Mesodermal cell (in vitro differentiated cells): ENCODE data around the gene CEACAM20.
"Not testable (repeated sequence)": the region's sequence is repeated elsewhere in the genome, so short reads cannot be mapped to it uniquely, and the experiment has no call there.

Experiments
- H3K27ac ChIP-seq: 2 replicates; pipeline ENCODE4 v1.7.0; 2013; ENCODE audit warnings: mild to moderate bottlenecking, low read depth, low read length, moderate library complexity; ENCODE audit not compliant: severe bottlenecking
- H3K36me3 ChIP-seq: 2 replicates; pipeline ENCODE4 v1.7.1; 2013; ENCODE audit warnings: mild to moderate bottlenecking, low read length, moderate library complexity; ENCODE audit not compliant: control insufficient read depth, insufficient read depth
- H3K4me1 ChIP-seq: one replicate; pipeline ENCODE4 v1.7.1; 2013; ENCODE audit warnings: mild to moderate bottlenecking, low read length; ENCODE audit not compliant: insufficient read depth, control insufficient read depth, poor library complexity, severe bottlenecking
- H3K4me3 ChIP-seq: 2 replicates; pipeline ENCODE4 v1.7.0; 2013; ENCODE audit warnings: low read length, control low read depth, mild to moderate bottlenecking; ENCODE audit not compliant: insufficient read depth, poor library complexity, severe bottlenecking; ENCODE audit errors: extremely low read depth
- H3K9me3 ChIP-seq: 2 replicates; pipeline ENCODE4 v1.7.1; 2013; ENCODE audit warnings: mild to moderate bottlenecking, low read length, moderate library complexity; ENCODE audit not compliant: control insufficient read depth
- WGBS, 2 experiments: methylation state at CpG; one replicate each; pipeline ENCODE4 v1.1.5; 2013; ENCODE audit warnings: missing lambda C conversion rate in 2 of 2; ENCODE audit not compliant: insufficient coverage in 2 of 2; 5-methylcytosine and 5-hydroxymethylcytosine counted together

Gene CEACAM20

GRCh38 chr19:44570603-44570983 is 41.1 kb upstream of the CEACAM20 start:
- 60 to 67% methylated on average over 2 to 3 of the region's 3 CpGs for WGBS, 2 experiments
- no peak overlapping the region for H3K27ac ChIP-seq
- no peaks in the 10 kb centered on the region for H3K9me3 ChIP-seq
- no peaks in the 10 kb centered on the region for H3K4me1 ChIP-seq
- no peaks in the 10 kb centered on the region for H3K36me3 ChIP-seq
- no peak overlapping the region for H3K4me3 ChIP-seq

- Histone ChIP-seq H3K9me3 (no peaks in the 10 kb centered on the region), H3K4me3 (no peak overlapping the region), H3K36me3 (no peaks in the 10 kb centered on the region), H3K4me1 (no peaks in the 10 kb centered on the region), H3K27ac (no peak overlapping the region)
- WGBS, 2 experiments: 89% methylated on average over 2 of the region's 2 CpGs; no CpG with 5 or more reads in 1 of the 2 experiments
Measured at GRCh38 chr19:44567745-44568144, 38.3 kb upstream of the CEACAM20 start.

GRCh38 chr19:44566984-44567383 is 37.5 kb upstream of the CEACAM20 start:
- WGBS, 2 experiments: 100% methylated on average over 1 of the region's 5 CpGs; no CpG with 5 or more reads in 1 of the 2 experiments
- Histone ChIP-seq H3K4me3 (no peak overlapping the region), H3K9me3 (no peaks in the 10 kb centered on the region), H3K36me3 (no peaks in the 10 kb centered on the region), H3K27ac (no peak overlapping the region), H3K4me1 (no peaks in the 10 kb centered on the region)

- 84 to 91% methylated on average over 13 to 14 of the region's 33 CpGs for WGBS, 2 experiments
- not testable (repeated sequence) for H3K4me3 ChIP-seq, H3K27ac ChIP-seq, H3K36me3 ChIP-seq, H3K4me1 ChIP-seq, H3K9me3 ChIP-seq
Measured at GRCh38 chr19:44563086-44563655, 33.7 kb upstream of the CEACAM20 start.

GRCh38 chr19:44557933-44558332 is 28.5 kb upstream of the CEACAM20 start:
- Histone ChIP-seq H3K4me1 (no peaks in the 10 kb centered on the region), H3K27ac (no peak overlapping the region), H3K9me3 (no peaks in the 10 kb centered on the region), H3K4me3 (no peak overlapping the region), H3K36me3 (no peaks in the 10 kb centered on the region)
- WGBS, 2 experiments: 100% methylated on average over 2 of the region's 2 CpGs

GRCh38 chr19:44554641-44555246 is 25.3 kb upstream of the CEACAM20 start:
- WGBS, 2 experiments: 85 to 100% methylated on average over 1 to 2 of the region's 2 CpGs
- Histone ChIP-seq H3K4me1 (no peaks in the 10 kb centered on the region), H3K27ac (no peak overlapping the region), H3K4me3 (no peak overlapping the region), H3K36me3 (no peaks in the 10 kb centered on the region), H3K9me3 (no peaks in the 10 kb centered on the region)

GRCh38 chr19:44553478-44554171 is 24.1 kb upstream of the CEACAM20 start:
- no peaks in the 10 kb centered on the region for H3K36me3 ChIP-seq
- 75 to 88% methylated on average over 4 to 5 of the region's 6 CpGs for WGBS, 2 experiments
- H3K27ac ChIP-seq: no peak overlapping the region
- H3K9me3 ChIP-seq: no peaks in the 10 kb centered on the region
- no peaks in the 10 kb centered on the region for H3K4me1 ChIP-seq
- H3K4me3 ChIP-seq: no peak overlapping the region

GRCh38 chr19:44552324-44552723 is 22.8 kb upstream of the CEACAM20 start:
- 0 to 10% methylated on average over 4 to 5 of the region's 5 CpGs for WGBS, 2 experiments
- H3K27ac ChIP-seq: no peak overlapping the region
- H3K4me1 ChIP-seq: no peaks in the 10 kb centered on the region
- no peaks in the 10 kb centered on the region for H3K9me3 ChIP-seq
- H3K36me3 ChIP-seq: no peaks in the 10 kb centered on the region
- no peak overlapping the region for H3K4me3 ChIP-seq

GRCh38 chr19:44551850-44552249 is 22.4 kb upstream of the CEACAM20 start:
- Histone ChIP-seq H3K27ac (no peak overlapping the region), H3K36me3 (no peaks in the 10 kb centered on the region), H3K4me3 (no peak overlapping the region), H3K4me1 (no peaks in the 10 kb centered on the region), H3K9me3 (no peaks in the 10 kb centered on the region)
- WGBS, 2 experiments: 60 to 84% methylated on average over 3 to 4 of the region's 5 CpGs

- WGBS, 2 experiments: 97% methylated on average over 37 of the region's 37 CpGs
- H3K4me3 ChIP-seq, H3K27ac ChIP-seq, H3K36me3 ChIP-seq, H3K9me3 ChIP-seq, H3K4me1 ChIP-seq: not testable (repeated sequence)
Measured at GRCh38 chr19:44550976-44551375, 21.5 kb upstream of the CEACAM20 start.

- no peaks in the 10 kb centered on the region for H3K36me3 ChIP-seq
- 74% methylated on average over 3 of the region's 3 CpGs; no CpG with 5 or more reads in 1 of the 2 experiments for WGBS, 2 experiments
- no peak overlapping the region for H3K27ac ChIP-seq
- no peaks in the 10 kb centered on the region for H3K4me1 ChIP-seq
- no peaks in the 10 kb centered on the region for H3K9me3 ChIP-seq
- no peak overlapping the region for H3K4me3 ChIP-seq
Measured at GRCh38 chr19:44549507-44549906, 20.0 kb upstream of the CEACAM20 start.
